WTC11 (cell line): ENCODE results near the gene STOX2.

Experiments
- FOXJ3 ChIP-seq: sonication (generic); formaldehyde crosslinking; IDR thresholded peaks from 2 replicates; pipeline ENCODE4 v1.9.0; 2021; ENCODE audit warnings: missing genetic modification reagents, mild to moderate bottlenecking, borderline replicate concordance
- GABPB1 ChIP-seq: sonication (generic); formaldehyde crosslinking; IDR thresholded peaks from 2 replicates; pipeline ENCODE4 v1.8.1; 2023; ENCODE audit warnings: mild to moderate bottlenecking, missing genetic modification reagents
- SMAD3 ChIP-seq: sonication (generic); formaldehyde crosslinking; IDR thresholded peaks from 2 replicates; pipeline ENCODE4 v1.8.0; 2022; ENCODE audit warnings: missing genetic modification reagents, mild to moderate bottlenecking, borderline replicate concordance
- ZBTB43 ChIP-seq: sonication (generic); formaldehyde crosslinking; IDR thresholded peaks from 2 replicates; pipeline ENCODE4 v1.8.1; 2023; ENCODE audit warnings: mild to moderate bottlenecking, missing genetic modification reagents
- ZNF219 ChIP-seq: sonication (generic); formaldehyde crosslinking; IDR thresholded peaks from 2 replicates; pipeline ENCODE4 v1.8.0; 2023; ENCODE audit warnings: missing genetic modification reagents, mild to moderate bottlenecking, borderline replicate concordance
- ZNF232 ChIP-seq: sonication (generic); formaldehyde crosslinking; IDR thresholded peaks from 2 replicates; pipeline ENCODE4 v1.8.0; 2022; ENCODE audit warnings: mild to moderate bottlenecking, missing genetic modification reagents
- TF ChIP-seq, protein P1 (sequence below): fragments of 200-600 bp; IDR thresholded peaks from 2 replicates; pipeline ENCODE4 v1.8.0; 2022; ENCODE audit warnings: antibody characterized with exemption

GRCh38 chr4:183968502-183968901 lies 63.4 kb downstream of the STOX2 start:
- TF ChIP-seq, protein P1, sequence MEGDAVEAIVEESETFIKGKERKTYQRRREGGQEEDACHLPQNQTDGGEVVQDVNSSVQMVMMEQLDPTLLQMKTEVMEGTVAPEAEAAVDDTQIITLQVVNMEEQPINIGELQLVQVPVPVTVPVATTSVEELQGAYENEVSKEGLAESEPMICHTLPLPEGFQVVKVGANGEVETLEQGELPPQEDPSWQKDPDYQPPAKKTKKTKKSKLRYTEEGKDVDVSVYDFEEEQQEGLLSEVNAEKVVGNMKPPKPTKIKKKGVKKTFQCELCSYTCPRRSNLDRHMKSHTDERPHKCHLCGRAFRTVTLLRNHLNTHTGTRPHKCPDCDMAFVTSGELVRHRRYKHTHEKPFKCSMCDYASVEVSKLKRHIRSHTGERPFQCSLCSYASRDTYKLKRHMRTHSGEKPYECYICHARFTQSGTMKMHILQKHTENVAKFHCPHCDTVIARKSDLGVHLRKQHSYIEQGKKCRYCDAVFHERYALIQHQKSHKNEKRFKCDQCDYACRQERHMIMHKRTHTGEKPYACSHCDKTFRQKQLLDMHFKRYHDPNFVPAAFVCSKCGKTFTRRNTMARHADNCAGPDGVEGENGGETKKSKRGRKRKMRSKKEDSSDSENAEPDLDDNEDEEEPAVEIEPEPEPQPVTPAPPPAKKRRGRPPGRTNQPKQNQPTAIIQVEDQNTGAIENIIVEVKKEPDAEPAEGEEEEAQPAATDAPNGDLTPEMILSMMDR = no peak
- TF ChIP-seq ZNF219 (no peak), GABPB1 (no peak), ZBTB43 (no peak), SMAD3 (CRISPR knock-in tag) (no peak), ZNF232 (no peak), FOXJ3 (CRISPR knock-in tag) (no peak)
